Hematopoietic multipotent progenitor cell treated with erythropoietin and hydrocortisone succinate and interleukin-3 and kit ligand, for 6 days (in vitro differentiated cells): ENCODE data around the gene HMCN2.
A peak's percentile ranks its signal among the peaks of the same experiment; 100 is the strongest.

Source experiments
- DNase-seq: peaks from one replicate; pipeline ENCODE4 v3.0.0-alpha.2; 2015

HMCN2 gene

DNA sequence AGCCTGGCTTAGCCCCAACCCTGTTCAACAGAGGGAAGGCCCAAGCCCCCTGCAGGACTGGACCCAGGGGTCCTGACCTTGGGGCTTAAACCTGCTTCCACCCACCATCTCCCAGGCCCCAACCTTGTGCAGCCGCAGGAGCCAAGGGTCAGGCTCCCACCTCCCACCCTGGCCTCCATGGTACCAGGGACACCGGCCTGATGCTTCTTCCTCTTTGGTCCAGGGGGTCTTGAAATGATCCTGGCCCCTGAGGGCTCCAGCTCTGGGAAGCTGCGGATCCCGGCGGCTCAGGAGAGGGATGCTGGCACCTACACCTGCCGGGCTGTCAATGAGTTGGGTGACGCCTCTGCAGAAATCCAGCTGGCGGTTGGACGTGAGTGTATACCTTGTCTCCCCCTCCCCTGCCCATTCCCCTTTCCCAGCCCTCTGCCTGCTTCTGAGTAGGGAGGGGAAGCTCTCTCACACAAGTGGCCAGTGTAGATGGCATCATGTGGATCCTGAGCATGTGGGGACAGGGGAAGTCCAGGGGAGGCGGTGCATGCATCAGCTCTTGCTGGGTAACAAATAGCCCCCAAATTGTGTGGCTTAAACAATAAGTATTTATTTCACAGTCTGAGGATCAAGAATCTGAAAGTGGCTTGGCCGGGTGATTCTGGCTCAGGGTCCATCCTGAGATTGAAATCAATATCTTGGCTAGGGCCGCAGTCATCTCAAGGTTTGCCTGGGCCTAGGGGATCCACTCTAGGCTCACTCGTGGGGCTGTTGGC is 44.3 kb downstream of the HMCN2 start:
- DNase-seq, result no peak

DNA sequence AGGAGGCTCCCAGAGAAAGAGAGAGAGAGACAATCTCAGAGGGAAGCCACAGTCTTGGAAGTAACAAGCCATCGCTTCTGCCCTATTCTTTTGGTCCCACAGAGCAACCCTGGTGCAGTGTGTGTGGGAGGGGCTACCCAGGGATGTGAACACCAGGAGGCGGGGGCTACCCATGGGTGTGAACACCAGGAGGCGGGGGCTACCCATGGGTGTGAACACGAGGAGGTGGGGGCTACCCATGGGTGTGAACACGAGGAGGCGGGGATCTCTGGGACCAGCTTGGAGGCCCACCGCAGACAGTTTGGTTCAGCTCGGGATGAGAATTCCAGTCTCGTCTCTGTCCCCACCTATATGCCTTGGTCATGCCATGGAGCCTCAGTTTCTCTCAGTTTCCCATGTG is 44.9 kb downstream of the HMCN2 start:
- DNase-seq, result no peak

DNA sequence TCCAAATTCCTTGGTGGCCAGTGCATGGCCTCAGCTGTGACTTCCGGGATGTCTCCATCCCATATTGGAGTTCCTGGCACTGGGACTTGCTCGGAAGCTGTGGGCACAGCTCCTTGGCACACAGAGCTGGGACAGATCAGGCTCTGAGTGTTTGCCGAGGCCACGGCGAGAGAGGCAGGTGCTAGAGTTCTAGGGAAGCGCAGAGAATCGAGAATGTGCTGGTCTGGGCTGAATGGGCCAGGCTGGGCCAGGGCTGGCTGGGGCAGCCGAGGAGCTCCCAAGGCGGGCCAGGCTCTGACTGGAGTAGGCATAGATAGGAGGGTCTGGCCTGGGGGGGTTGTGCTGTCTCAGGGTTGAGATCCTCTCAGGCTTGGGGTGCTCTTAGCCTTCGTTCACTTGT is 45.4 kb downstream of the HMCN2 start:
- DNase-seq, result no peak

DNA sequence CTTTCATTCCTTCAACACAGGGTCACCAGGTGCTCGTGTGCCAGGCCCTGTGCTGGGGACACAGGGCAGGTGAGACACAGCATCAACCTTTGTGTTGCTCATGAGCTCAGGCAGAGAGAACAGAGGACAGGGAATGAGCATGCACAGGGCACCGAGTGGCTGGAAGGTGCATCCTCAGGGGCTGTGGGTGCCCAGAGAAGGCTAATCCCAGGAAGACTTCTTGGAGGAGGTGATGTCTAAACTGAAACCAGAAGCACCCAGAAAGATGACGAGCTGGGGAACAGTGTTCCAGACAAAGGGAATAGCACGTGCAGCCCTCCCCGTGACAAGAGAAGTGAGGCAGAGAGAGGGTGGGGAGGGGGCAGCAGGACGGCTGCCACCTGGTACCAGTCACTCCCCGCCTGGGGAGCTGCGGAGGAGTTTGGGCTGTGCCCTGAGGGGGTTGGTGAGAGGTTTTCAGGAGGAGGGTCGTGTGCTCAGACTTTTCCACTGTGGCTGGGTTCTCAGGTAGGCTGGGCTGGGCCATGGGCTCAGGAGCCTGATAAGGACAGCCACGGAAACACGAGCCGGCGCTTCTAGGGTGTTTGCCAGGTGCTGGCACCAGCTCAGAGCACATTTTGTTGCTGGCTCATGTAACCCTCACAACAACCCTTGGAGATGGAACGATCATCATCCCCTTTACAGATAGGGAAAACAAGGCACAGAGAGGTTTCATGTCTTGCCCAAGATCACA is 46.0 kb downstream of the HMCN2 start:
- no peak for DNase-seq

- no peak for DNase-seq
Measured at GRCh38 chr9:130313103-130313858, 47.7 kb downstream of the HMCN2 start.

- DNase-seq, result no peak
Measured at GRCh38 chr9:130315446-130316226, 50.1 kb downstream of the HMCN2 start.

- DNase-seq, result no peak
Measured at GRCh38 chr9:130316430-130316829, 50.9 kb downstream of the HMCN2 start.

GRCh38 chr9:130319300-130319699 is 53.7 kb downstream of the HMCN2 start:
- no peak for DNase-seq

DNA sequence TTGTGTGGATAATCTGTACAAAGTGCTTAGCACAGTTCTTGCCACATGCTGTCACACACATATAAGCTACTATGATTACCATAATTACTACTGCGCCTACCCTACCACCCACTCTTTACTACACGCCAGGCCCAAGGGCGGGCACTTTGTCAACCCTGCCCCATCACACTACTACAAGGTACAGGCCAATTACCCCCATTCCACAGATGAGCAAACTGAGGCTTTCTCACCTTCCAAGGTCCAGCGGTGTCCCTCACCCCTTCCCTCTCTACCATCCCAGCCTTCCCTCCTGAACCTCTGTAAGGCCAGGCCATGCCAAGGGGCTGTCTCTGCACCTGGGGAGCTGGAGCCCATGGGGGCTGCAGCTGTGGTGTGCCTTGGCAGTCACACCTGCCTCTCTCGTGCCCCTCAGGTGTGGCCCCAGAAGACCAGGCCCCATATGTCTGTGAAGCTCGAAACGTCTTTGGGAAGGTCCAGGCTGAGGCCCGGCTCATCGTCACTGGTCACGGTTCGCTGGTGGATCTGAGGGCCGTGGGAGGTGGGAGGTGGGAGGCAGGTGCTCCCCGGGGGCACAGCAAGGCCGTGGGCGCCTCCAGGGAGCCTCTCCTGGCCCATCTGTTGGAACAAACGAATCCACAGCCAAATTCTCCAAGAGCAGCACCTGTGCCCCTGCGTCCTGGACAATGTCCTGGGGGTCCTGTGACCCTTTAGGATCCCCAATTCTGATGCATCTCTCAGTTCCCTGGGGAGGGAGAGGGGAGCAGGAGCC is 54.6 kb downstream of the HMCN2 start:
- no peak for DNase-seq

GRCh38 chr9:130320723-130321481 is 55.3 kb downstream of the HMCN2 start:
- peak; percentile 92 for DNase-seq

GRCh38 chr9:130321539-130321938 is 56.0 kb downstream of the HMCN2 start:
- DNase-seq, result no peak

DNA sequence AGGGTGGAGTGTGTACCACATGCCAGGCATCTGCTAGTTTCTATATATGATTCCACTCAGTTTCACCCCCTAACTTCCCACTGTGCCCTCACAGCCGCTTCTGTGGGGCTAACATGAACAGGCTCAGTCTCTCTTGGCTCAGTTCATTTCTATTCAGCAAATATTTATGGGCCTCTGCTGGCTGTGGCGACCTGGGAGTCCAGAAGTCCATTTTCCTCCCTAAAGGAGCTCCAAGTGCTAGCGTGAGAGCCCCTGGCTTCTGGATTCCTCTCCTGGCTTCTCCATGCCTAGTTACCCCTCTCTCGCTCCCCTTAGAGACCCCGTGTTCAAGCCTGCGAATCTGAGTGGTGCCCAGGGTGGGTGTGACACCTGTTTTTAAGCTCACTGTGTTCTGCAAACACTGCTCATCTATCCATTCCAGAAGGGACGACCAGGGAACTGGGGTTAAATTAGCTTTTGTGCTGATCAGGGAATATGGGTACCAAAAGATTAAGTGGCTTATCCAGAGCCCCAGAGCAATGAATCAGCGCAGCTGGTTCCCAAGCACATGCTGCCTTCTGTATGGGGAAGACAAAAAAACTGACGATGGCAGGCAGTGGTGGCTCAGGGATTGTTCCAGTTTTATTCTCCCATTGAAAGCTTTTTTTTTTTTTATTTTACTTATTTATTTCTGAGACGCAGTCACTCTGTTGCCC is 57.6 kb downstream of the HMCN2 start:
- no peak for DNase-seq

- no peak for DNase-seq
Measured at GRCh38 chr9:130325921-130326320, 60.4 kb downstream of the HMCN2 start.

GRCh38 chr9:130327070-130327780 is 61.7 kb downstream of the HMCN2 start:
- peak; percentile 45 for DNase-seq

- no peak for DNase-seq
Measured at GRCh38 chr9:130327781-130328348, 62.3 kb downstream of the HMCN2 start.

- no peak for DNase-seq
Measured at GRCh38 chr9:130328349-130328801, 62.8 kb downstream of the HMCN2 start.

DNA sequence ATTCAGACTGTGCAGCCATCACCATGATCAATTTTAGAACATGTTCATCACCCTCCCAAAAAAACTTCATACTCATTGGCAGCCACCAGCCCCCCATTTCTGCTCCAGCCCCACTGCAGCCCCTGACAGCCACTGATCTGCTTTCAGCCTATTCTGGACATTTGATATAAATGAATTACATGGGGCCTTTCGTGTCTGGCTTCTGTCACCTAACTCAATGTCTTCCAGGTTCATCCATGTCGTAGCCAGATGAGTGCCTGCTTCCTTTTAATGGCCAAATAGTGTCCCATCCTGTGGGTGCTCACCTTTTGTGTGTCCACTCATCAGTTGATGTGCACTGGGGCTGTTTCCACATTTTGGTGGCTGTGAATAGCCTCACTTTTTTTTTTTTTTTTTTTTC is 63.5 kb downstream of the HMCN2 start:
- no peak for DNase-seq

- no peak for DNase-seq
Measured at GRCh38 chr9:130330202-130330862, 64.8 kb downstream of the HMCN2 start.

DNA sequence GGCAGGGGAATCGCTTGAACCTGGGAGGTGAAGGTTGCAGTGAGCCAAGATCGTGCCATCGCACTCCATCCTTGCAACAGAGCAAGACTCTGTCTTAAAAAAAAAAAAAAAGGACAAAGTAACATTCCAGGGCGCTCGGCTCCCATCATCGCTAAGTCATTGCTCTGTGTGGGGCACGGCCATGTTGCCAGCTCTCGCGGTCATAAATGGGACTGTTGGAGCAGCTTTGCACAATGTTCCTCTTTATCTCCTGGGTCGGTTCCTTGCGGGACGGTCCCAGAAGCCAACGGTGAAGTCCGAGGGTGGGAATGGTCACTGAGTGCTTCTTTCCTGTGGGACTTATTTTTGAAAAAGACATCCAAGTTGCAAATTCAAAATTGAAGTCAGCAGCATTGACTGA is 65.5 kb downstream of the HMCN2 start:
- no peak for DNase-seq
